Measurements from ENCODE around the gene FAM163B.

- no peak for TF ChIP-seq CTCF (IDR thresholded peaks at IDR 0.05)
- TF ChIP-seq POLR2AphosphoS5 (IDR thresholded peaks at IDR 0.05): no peak
- TF ChIP-seq POLR2A (IDR thresholded peaks at IDR 0.05): no peak
- no peak for TF ChIP-seq EP300 (IDR thresholded peaks at IDR 0.05)
Measured at GRCh38 chr9:133527444-133527920, 81.7 kb downstream of the FAM163B start.
